ENCODE data around the gene DCHS2.

Gene DCHS2

DNA sequence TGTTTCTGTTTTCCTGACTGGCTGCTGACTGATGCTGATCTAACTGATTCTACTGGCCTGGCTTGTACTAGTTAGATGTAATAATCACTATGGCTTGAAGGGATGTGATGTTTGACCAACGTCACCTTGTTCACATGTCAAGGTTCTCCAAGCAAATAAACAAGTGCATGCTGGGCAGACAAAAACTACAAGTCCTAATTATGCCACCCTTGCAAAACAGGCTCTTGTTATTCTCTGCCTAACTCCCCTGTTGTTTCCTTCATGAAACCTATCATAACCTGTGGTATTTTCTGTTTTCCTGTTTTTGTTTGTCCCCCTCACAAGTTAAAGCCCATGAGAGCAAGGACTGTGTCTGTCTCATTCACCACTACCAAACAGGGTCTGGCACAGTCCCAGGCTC, 146.2 kb downstream of the DCHS2 start:
- no peak for DNase-seq (ENCODE audit: low read depth)
- no peak overlapping the region for H3K4me3 ChIP-seq (ENCODE audit: low read depth, low read length)
- TF ChIP-seq, protein P1, sequence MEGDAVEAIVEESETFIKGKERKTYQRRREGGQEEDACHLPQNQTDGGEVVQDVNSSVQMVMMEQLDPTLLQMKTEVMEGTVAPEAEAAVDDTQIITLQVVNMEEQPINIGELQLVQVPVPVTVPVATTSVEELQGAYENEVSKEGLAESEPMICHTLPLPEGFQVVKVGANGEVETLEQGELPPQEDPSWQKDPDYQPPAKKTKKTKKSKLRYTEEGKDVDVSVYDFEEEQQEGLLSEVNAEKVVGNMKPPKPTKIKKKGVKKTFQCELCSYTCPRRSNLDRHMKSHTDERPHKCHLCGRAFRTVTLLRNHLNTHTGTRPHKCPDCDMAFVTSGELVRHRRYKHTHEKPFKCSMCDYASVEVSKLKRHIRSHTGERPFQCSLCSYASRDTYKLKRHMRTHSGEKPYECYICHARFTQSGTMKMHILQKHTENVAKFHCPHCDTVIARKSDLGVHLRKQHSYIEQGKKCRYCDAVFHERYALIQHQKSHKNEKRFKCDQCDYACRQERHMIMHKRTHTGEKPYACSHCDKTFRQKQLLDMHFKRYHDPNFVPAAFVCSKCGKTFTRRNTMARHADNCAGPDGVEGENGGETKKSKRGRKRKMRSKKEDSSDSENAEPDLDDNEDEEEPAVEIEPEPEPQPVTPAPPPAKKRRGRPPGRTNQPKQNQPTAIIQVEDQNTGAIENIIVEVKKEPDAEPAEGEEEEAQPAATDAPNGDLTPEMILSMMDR (IDR thresholded peaks at IDR 0.05; ENCODE audit: low read depth, low read length, missing control alignments): no peak
- in situ Hi-C loops (cut with HindIII; ENCODE audit: low sequenced_read_pairs): no loop called here

DNA sequence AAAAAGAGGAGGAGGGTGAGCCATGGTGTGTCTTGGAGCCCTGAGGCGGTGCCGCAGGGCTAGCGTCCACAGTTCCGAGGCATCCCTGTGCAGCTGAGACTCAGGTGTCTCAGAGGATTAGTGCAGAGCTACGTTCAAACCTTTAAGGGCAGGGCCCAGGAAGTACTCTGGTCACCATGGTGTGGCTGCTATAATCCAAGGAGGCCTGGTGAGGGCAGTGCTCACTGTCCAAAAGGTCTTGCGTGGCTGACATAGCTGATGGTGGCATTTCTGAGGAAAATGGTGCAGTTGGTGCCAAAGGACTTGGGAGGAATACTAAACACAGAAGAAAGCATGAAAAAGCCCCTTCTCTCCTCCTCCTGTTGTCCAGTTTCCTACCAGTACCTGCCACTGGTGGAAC, 146.9 kb downstream of the DCHS2 start:
- no peak overlapping the region for H3K4me3 ChIP-seq (ENCODE audit: low read depth, low read length)
- no peak for DNase-seq (ENCODE audit: low read depth)
- TF ChIP-seq, protein P1 (IDR thresholded peaks at IDR 0.05; ENCODE audit: low read depth, low read length, missing control alignments): no peak
- in situ Hi-C loops (cut with HindIII; ENCODE audit: low sequenced_read_pairs): no loop called here

DNA sequence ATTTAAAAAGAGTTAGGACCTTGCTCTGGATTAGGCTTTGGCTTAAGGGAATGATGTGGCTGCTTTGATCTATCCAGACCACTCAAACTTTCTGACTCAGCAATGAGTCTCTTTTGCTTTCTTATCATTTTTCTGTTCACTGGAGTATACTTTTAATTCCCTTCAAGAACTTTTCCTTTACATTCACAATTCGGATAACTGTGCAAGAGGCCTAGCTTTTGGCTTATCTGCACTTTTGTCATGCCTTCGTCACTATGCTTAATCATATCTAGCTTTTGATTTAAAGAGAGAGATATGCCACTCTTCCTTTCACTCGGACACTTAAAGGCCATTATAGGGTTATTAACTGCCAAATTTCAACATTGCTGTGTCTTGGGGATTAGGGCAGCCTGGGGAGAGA, 147.9 kb downstream of the DCHS2 start:
- TF ChIP-seq, protein P1 (IDR thresholded peaks at IDR 0.05; ENCODE audit: low read depth, low read length, missing control alignments): no peak
- in situ Hi-C loops (cut with HindIII; ENCODE audit: low sequenced_read_pairs): no loop called here
- no peak overlapping the region for H3K4me3 ChIP-seq (ENCODE audit: low read depth, low read length)
- DNase-seq (ENCODE audit: low read depth): no peak

DNA sequence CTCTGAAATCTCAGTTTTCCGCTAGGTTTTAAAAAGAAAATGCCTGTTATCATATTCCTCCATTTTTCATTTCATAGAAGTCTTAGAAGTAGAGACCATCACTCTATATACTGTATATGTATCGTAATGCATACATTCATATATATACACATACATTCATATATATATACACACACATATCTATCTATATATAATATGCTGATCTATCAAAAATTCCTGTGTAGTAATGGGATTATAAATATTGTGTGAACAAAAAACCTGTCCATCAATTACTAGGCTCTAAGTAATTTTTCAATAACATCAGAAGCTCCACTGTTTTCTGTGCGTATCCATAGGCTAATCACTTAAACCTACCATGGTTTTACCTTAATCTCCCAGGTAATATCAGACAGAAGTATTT, 150.2 kb downstream of the DCHS2 start:
- TF ChIP-seq, protein P1 (IDR thresholded peaks at IDR 0.05; ENCODE audit: low read depth, low read length, missing control alignments): no peak
- DNase-seq (ENCODE audit: low read depth): no peak
- H3K4me3 ChIP-seq (ENCODE audit: low read depth, low read length): no peak overlapping the region
- in situ Hi-C loops (cut with HindIII; ENCODE audit: low sequenced_read_pairs): no loop called here

DNA sequence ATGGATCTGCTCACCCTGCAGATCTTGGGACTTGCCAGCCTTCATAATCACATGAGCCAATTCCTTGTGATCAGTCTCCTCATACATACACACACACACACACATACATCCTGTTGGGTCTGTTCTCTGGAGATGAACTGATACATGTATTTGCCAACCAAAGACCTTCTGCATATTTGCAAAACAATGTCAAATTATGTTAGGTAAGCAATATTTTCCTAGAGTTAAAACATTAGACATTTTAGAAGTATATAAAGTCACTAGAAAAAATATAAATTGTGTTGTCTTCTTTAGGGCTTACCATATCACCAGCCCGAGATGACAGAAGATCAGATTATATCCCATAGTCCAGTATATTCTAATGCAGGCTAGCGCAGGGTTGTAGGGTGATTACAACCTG, 156.0 kb downstream of the DCHS2 start:
- TF ChIP-seq, protein P1 (IDR thresholded peaks at IDR 0.05; ENCODE audit: low read depth, low read length, missing control alignments): no peak
- in situ Hi-C loops (cut with HindIII; ENCODE audit: low sequenced_read_pairs): no loop called here
- DNase-seq (ENCODE audit: low read depth): no peak
- no peak overlapping the region for H3K4me3 ChIP-seq (ENCODE audit: low read depth, low read length)

DNA sequence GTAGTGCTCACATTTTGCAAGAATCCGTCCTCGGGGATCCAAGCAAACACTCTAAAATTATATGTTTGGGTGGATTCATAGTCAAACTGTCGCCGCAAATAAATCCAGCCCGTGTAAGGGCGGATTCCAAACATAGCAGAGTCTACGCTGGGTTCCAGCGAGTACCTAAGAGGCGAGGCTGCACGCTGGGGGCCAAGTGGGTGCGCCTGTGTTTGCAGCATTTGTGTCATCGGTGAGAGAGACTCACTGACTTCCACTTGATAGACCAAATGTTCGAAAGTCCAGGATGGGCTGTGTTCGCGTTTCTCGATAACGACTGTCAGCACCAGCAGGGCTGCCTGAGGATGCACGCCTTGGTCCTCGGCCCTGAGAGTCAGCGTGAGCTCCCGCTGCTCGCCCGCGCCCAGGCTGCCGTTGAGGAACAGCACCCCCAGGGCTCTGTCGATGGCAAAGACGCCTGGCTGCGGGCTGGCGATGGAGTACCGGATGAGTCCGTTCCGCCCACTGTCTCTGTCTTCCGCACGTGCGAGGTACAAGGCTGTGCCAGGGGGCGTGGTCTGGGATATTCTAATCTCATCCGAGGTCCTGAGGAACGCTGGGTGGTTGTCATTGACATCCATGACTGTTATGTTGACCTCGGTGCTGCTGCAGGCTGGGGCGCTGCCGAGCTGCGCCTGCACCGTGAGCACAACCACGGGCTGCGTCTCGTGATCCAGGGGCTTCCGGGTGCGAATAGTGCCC, 158.7 kb downstream of the DCHS2 start:
- peak overlapping the region; percentile 37 for H3K4me3 ChIP-seq (ENCODE audit: low read depth, low read length)
- no peak for DNase-seq (ENCODE audit: low read depth)
- TF ChIP-seq, protein P1 (IDR thresholded peaks at IDR 0.05; ENCODE audit: low read depth, low read length, missing control alignments): no peak
- in situ Hi-C loops (cut with HindIII; ENCODE audit: low sequenced_read_pairs): no loop called here

Data from astrocyte of the cerebellum (primary cell).